ENCODE results near the gene ZIM2.

The ZIM2 gene

DNA sequence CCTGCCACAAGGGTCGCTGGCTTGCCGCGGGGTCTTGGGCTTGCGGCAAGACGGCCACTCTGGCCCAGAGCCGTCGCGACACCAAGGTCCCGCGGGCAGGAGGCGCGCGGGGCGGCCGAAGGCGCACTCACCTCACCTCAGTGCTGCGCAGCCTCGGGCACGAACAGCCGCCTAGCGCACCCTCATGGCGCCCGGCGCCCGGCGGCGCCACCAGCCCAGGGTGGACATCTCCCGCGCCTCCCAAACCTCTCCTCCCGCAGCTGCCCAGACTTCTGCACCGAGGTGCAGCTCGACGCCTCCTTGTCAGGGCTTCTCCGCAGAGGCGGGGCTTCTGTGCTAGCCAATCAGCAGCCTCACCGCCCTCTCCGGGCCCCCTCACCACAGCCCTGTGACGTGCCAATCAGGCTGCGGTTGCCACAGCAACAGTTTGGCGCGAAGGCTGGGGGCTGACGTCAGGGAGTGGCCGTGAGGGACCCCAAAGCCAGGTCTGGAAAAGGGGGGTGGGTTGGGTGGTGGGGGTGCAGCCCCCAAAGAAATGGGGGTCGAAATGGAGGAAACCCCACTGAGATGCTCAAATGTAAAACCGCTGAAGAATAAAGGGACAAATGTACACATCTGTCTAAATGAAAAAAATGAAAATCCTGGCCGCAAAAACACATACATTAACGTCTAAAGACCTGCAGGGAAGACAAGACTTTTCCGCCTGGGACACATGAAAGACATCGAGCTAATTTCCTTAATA lies at the start of gene ZIM2, which contains the start of gene PEG3:
Gene ZIM2, minus strand, starts transcription at position 276 of the 742 bp plus-strand sequence. CDS start 16,449 bp downstream, outside the sequence.
Gene PEG3, minus strand, starts transcription at position 276 of the 742 bp plus-strand sequence. CDS start 16,071 bp downstream, outside the sequence.
- no peak within 1 kb of the TSS for H3K4me3 ChIP-seq (ENCODE audit: low read length)
- H2AFZ ChIP-seq (ENCODE audit: low read depth, low read length), result no peak within 1 kb of the TSS
- peaks cover 10% of the 10 kb centered on the region for H3K9me3 ChIP-seq (ENCODE audit: low read length)
- no peaks in the 10 kb centered on the region for H3K36me3 ChIP-seq (ENCODE audit: insufficient read depth, low read length)
- peaks cover 5% of the 10 kb centered on the region for H3K27me3 ChIP-seq (ENCODE audit: insufficient read depth, low read length)
- H3K4me1 ChIP-seq (ENCODE audit: insufficient read depth, low read length), result no peaks in the 10 kb centered on the region

DNA sequence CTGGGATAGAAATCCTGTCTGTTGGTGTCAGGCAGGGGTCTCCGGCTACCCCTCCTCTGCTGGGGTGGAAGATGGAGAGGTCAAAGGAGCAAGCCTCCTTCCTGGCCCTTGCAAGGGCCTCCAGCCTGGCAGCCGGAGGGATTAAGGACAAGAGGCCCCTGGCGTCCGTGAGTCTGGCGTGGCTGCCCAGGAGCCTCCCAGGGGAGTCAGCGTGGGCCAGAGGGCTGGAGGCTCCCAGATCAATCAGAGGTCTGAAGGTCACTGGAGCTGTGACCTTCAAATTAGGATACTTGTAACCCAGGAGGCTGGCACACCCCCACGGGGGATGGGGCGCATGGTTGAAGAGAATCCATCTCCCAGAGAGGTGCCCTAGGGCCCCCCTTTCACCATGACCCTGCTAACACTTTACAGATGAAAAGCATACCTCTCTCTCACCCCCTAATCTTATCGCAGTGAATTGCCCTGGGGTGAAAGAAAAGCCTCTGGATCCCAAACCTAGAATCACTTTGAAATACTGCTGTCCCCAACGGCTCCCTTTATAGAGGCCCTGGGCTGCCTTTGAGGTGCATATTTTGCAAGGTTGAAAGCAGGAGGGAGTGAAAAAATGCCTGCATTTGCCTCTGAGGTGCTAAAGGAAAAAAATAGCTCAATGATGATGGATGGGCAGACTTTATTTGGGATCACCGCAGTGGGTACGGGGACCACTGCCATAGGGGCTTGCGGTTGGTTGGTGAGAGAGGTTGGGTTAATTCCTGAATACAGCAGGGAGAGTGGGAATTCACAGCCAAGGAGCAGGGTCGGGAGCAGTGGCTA lies 44.9 kb upstream of the ZIM2 start:
- Histone ChIP-seq H3K27me3 (ENCODE audit: insufficient read depth, low read length) (no peaks in the 10 kb centered on the region), H3K9me3 (ENCODE audit: low read length) (peaks cover 6% of the 10 kb centered on the region), H2AFZ (ENCODE audit: low read depth, low read length) (no peak overlapping the region), H3K4me3 (ENCODE audit: low read length) (no peak overlapping the region), H3K36me3 (ENCODE audit: insufficient read depth, low read length) (no peaks in the 10 kb centered on the region), H3K4me1 (ENCODE audit: insufficient read depth, low read length) (peaks cover 2% of the 10 kb centered on the region)

DNA sequence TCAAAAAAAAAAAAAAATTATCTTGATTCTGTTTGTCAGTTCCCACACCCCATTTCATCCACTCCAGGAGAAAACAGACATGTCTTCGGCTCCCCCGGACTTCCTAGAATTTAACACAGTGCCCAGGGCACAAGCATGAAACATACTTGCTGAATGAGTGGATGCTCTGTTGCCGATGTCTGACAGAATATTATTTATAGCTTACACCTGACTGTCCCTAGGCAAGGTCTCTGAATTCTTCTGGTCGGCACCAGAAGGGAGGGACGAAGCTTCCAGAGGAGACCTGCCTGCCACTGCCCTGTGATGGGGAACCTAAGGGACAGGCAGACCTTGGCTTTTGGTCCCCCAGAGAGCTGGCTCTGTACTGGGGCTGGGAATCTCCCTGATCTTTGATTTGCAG lies 43.9 kb upstream of the ZIM2 start:
- H3K27me3 ChIP-seq (ENCODE audit: insufficient read depth, low read length), result no peaks in the 10 kb centered on the region
- H3K9me3 ChIP-seq (ENCODE audit: low read length), result peaks cover 4% of the 10 kb centered on the region
- no peaks in the 10 kb centered on the region for H3K36me3 ChIP-seq (ENCODE audit: insufficient read depth, low read length)
- H3K4me1 ChIP-seq (ENCODE audit: insufficient read depth, low read length), result peaks cover 2% of the 10 kb centered on the region
- H2AFZ ChIP-seq (ENCODE audit: low read depth, low read length), result no peak overlapping the region
- H3K4me3 ChIP-seq (ENCODE audit: low read length), result no peak overlapping the region

DNA sequence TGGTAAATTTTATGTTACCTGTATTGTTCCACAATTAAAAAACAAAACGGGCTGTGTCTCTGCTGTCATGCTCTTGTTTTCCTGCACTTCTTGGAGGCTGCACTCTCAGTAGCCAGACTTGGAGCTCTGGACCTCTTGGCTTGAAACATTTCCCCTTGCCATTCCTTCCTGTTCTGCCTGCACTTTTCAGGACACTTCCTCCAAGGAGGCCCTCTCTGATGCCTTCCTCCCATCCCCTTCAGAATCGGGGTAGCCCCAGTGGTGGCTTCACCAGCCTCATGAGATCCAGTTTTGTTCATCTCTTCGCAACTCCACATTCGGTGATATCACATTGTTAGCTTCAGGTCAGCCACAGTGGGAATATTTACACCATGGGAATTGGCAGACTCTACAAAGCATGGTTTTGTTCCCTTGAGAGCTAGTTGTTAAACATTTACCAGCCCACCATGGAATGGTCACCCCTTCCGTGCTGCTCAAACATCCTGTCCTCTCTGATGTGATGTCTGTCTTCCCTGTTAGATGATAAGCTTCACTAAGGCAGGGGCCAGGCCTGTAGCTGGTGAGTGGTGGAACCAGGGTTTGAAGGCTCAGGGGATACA lies 40.2 kb upstream of the ZIM2 start:
- H3K4me3 ChIP-seq (ENCODE audit: low read length), result no peak overlapping the region

DNA sequence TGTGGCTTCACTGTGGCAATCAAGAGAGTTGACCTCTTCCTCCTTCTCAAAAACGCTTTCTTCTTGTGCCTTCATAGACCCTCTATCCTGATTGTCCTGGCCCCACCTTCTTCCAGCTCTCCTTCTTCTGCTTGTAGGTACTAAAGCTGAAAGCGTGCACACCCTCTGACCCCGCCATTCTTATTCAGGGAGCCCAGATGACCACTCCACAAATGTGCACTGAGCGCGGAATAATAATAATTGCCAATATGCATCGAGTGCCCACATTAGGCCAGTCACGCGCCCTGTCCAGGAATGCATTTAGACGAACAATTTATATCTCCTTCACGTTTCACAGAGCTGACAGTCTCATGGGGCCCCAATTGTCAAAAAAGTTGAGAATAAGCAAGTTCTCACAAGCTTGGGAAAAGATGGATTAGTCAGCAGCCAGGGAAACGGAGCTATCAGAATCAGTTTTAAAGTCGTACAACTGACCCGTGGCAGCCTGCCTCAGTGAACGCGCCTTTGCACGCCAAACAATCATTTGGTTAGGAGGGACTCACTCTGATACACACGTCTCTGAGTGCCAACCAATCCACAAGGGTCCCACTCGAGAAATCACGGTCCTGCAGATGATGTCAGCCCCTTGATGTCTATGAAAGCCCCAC lies 36.7 kb upstream of the ZIM2 start:
- peaks cover 18% of the 10 kb centered on the region for H3K9me3 ChIP-seq (ENCODE audit: low read length)
- H3K36me3 ChIP-seq (ENCODE audit: insufficient read depth, low read length), result no peaks in the 10 kb centered on the region
- H2AFZ ChIP-seq (ENCODE audit: low read depth, low read length), result no peak overlapping the region
- no peak overlapping the region for H3K4me3 ChIP-seq (ENCODE audit: low read length)
- no peaks in the 10 kb centered on the region for H3K27me3 ChIP-seq (ENCODE audit: insufficient read depth, low read length)
- H3K4me1 ChIP-seq (ENCODE audit: insufficient read depth, low read length), result peaks cover 13% of the 10 kb centered on the region

More for the DNA sequence above, 40.2 kb upstream of the ZIM2 start:
- H3K27me3 ChIP-seq (ENCODE audit: insufficient read depth, low read length), result no peaks in the 10 kb centered on the region
- H3K4me1 ChIP-seq (ENCODE audit: insufficient read depth, low read length), result peaks cover 16% of the 10 kb centered on the region
- peaks cover 4% of the 10 kb centered on the region for H3K9me3 ChIP-seq (ENCODE audit: low read length)
- H3K36me3 ChIP-seq (ENCODE audit: insufficient read depth, low read length), result no peaks in the 10 kb centered on the region
- no peak overlapping the region for H2AFZ ChIP-seq (ENCODE audit: low read depth, low read length)

DNA sequence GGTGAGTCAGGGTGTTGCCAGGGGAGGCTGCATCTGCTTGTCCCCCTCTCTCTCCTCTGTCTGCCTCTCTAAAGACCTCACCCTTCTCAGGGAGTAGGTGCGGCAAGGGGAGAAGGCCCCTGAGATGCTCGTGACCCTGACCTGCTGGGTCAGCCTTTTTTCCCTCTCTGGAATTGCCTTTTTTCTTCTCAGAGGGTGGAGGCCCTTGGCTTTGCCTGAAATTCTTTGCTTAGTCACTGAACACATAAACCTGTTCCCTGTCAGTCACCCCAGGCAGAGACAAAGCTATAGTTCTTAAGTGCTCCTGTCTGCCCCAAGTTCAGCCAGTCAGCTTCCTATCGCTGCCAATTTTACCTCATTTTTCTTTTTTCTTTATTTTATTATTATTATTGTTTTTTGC lies 35.2 kb upstream of the ZIM2 start:
- H3K4me1 ChIP-seq (ENCODE audit: insufficient read depth, low read length), result peaks cover 13% of the 10 kb centered on the region
- no peaks in the 10 kb centered on the region for H3K27me3 ChIP-seq (ENCODE audit: insufficient read depth, low read length)
- peaks cover 18% of the 10 kb centered on the region for H3K9me3 ChIP-seq (ENCODE audit: low read length)
- no peaks in the 10 kb centered on the region for H3K36me3 ChIP-seq (ENCODE audit: insufficient read depth, low read length)
- H2AFZ ChIP-seq (ENCODE audit: low read depth, low read length), result no peak overlapping the region
- H3K4me3 ChIP-seq (ENCODE audit: low read length), result no peak overlapping the region

DNA sequence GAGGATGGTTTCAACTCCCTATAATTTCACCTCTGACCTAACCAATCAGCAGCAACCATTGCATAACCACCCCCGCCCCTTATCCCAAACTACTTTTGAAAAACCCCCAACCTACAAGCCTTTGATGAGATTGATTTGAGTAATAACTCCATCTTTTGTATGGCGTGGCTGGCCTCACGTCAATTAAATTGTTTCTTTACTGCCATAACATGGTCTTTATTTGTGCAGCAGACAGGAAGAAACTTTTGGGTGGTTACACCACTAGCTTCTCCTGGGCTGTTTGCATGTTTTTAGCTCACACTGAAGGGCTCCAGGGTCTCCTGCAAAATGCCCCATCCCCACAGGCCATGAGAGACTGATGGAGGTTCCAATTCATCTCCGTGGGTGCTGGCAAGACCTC lies 34.0 kb upstream of the ZIM2 start:
- Histone ChIP-seq H3K36me3 (ENCODE audit: insufficient read depth, low read length) (no peaks in the 10 kb centered on the region), H3K4me1 (ENCODE audit: insufficient read depth, low read length) (peaks cover 13% of the 10 kb centered on the region), H2AFZ (ENCODE audit: low read depth, low read length) (no peak overlapping the region), H3K9me3 (ENCODE audit: low read length) (peaks cover 21% of the 10 kb centered on the region), H3K4me3 (ENCODE audit: low read length) (no peak overlapping the region), H3K27me3 (ENCODE audit: insufficient read depth, low read length) (no peaks in the 10 kb centered on the region)

DNA sequence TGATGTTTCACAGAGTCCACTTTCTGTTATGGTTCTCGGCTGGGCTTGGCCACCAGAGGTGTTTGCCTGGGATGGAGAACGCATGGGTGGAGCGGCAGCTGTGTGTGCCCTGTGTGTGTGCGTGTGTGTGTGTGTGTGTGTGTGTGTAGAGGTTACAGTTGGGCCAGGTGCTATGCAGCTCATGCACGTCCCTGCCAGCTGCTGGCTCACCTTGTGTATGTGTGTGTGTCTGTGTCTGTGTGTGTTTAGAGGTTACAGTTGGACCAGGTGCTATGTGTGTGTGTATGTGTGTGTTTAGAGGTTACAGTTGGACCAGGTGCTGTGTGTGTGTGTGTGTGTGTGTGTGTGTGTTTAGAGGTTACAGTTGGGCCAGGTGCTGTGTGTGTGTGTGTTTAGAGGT lies 33.0 kb upstream of the ZIM2 start:
- H3K4me1 ChIP-seq (ENCODE audit: insufficient read depth, low read length), result peaks cover 13% of the 10 kb centered on the region
- no peaks in the 10 kb centered on the region for H3K36me3 ChIP-seq (ENCODE audit: insufficient read depth, low read length)
- H3K27me3 ChIP-seq (ENCODE audit: insufficient read depth, low read length), result no peaks in the 10 kb centered on the region
- peaks cover 21% of the 10 kb centered on the region for H3K9me3 ChIP-seq (ENCODE audit: low read length)
- no peak overlapping the region for H3K4me3 ChIP-seq (ENCODE audit: low read length)
- H2AFZ ChIP-seq (ENCODE audit: low read depth, low read length), result no peak overlapping the region

DNA sequence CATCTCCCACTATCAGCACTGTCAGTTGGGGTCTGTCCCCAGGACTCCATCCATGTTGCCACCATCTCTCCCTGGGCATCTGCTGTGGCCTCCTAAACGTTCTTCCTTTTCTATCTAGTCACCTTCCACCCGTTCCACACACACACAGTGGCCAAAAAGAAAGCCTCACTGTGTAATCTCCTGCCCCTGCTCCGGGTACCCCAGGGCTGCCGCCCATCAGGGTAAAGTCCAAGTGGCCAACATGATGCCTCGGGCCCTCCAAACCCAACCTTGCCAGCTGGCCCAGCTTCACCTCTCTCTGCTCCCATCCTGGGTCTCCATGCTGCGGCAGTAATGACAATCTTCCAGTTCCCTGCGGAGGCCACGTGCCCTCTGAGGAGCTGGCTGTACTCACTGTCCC lies 29.4 kb upstream of the ZIM2 start:
- Histone ChIP-seq H3K4me3 (ENCODE audit: low read length) (no peak overlapping the region), H3K4me1 (ENCODE audit: insufficient read depth, low read length) (peaks cover 9% of the 10 kb centered on the region), H3K27me3 (ENCODE audit: insufficient read depth, low read length) (no peaks in the 10 kb centered on the region), H3K9me3 (ENCODE audit: low read length) (peaks cover 23% of the 10 kb centered on the region), H2AFZ (ENCODE audit: low read depth, low read length) (no peak overlapping the region), H3K36me3 (ENCODE audit: insufficient read depth, low read length) (no peaks in the 10 kb centered on the region)

DNA sequence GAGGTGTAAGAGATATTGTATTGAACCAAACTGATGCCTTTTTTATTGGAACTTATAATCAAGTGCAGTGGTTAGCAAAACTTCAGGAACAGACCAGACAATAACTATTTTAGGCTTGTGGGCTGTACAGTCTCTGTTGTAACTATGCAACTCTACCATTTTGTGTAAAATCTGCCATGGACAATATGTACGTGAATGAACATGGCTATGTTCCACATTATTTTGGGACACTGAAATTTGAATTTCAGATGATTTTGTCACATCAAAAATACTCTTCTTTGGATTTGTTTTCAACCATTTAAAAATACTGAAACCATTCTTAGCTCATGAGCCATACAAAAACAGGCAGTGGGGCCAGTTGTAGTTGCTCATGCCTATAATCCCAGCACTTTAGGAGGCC lies 27.9 kb upstream of the ZIM2 start:
- Histone ChIP-seq H3K4me1 (ENCODE audit: insufficient read depth, low read length) (peaks cover 9% of the 10 kb centered on the region), H2AFZ (ENCODE audit: low read depth, low read length) (no peak overlapping the region), H3K4me3 (ENCODE audit: low read length) (no peak overlapping the region), H3K9me3 (ENCODE audit: low read length) (peaks cover 15% of the 10 kb centered on the region), H3K27me3 (ENCODE audit: insufficient read depth, low read length) (no peaks in the 10 kb centered on the region), H3K36me3 (ENCODE audit: insufficient read depth, low read length) (no peaks in the 10 kb centered on the region)

DNA sequence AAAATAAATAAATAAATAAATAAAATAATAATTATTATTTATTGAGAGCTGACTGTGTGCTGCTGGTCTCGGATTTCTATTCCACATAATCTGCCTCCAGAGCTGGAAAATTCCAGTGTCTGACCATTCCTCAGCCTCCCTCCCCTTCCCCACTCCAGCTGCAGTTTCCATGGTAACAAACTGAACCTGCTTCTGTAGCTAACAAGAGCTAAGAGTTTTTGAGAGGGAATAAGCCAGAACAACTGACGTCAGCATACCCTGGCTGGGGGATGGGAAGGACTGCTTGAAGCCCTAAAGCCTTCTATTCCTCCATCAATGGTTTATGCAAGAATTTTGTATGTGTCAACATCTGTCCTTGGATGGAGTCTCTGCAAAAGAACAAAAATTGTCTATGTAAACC lies 26.0 kb upstream of the ZIM2 start:
- Histone ChIP-seq H3K27me3 (ENCODE audit: insufficient read depth, low read length) (no peaks in the 10 kb centered on the region), H2AFZ (ENCODE audit: low read depth, low read length) (no peak overlapping the region), H3K36me3 (ENCODE audit: insufficient read depth, low read length) (no peaks in the 10 kb centered on the region), H3K9me3 (ENCODE audit: low read length) (peaks cover 9% of the 10 kb centered on the region), H3K4me1 (ENCODE audit: insufficient read depth, low read length) (peaks cover 9% of the 10 kb centered on the region), H3K4me3 (ENCODE audit: low read length) (no peak overlapping the region)

DNA sequence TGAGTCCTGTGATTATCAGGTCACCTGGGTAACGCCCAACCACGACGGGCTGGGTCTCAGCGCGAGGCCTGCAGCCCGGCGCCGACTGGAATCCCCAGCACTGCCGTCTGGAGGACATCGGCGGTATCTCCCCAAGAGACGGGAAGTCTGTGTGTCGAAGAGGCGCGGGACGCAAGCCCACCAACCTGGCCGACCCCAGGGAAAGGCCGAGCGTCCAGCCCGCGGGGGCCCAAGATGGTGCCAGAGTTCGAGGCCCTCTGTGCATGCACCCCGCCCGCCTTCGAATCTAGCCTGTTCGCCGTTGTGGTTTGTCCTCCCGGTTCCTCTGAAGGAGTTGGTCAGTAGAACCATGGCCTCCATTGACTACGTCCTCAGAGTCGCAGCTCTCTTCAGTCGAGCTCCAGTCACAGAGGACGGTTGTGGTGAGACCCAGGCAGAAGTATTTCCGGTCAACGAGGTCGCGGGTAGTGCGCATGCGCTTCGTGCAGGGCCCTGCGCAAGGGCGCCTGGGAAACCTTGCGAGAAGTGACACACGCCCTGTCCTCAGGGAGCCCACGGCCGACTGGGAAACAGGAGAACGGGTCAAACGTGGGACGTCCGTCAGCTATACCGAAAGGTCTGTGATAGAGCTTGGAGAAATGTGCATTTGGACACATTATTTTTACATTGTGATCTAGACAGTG lies 24.1 kb upstream of the ZIM2 start:
- no peak overlapping the region for H3K4me3 ChIP-seq (ENCODE audit: low read length)
- no peaks in the 10 kb centered on the region for H3K36me3 ChIP-seq (ENCODE audit: insufficient read depth, low read length)
- no peak overlapping the region for H2AFZ ChIP-seq (ENCODE audit: low read depth, low read length)
- peaks cover 9% of the 10 kb centered on the region for H3K4me1 ChIP-seq (ENCODE audit: insufficient read depth, low read length)
- H3K27me3 ChIP-seq (ENCODE audit: insufficient read depth, low read length), result no peaks in the 10 kb centered on the region
- H3K9me3 ChIP-seq (ENCODE audit: low read length), result peaks cover 5% of the 10 kb centered on the region

Measured in neuron (in vitro differentiated cells).